Omental fat pad (tissue), 4 donors: ENCODE measurements around the gene AMER1. TPM values are rescaled to one million over a fixed set of nuclear protein-coding genes. Genes with fewer than 3 reads are reported as not detected.
"Not testable (repeated sequence)": the region's sequence is repeated elsewhere in the genome, so short reads cannot be mapped to it uniquely, and the experiment has no call there.

ENCODE experiments used
- ATAC-seq: fragments of 150-250 bp; one replicate; pipeline ENCODE4 v1.9.1; 2016; ENCODE audit warnings: mild to moderate bottlenecking, moderate library complexity; ENCODE audit not compliant: low FRiP score
- DNase-seq: peaks from one replicate; pipeline ENCODE4 v3.0.0-alpha.2; 2019; ENCODE audit warnings: low spot score
- CTCF ChIP-seq, 3 donors: fragments of 450-650 bp; IDR thresholded peaks; one replicate each; pipeline ENCODE4 v1.5.1; 2016 to 2017; ENCODE audit warnings: antibody characterized with exemption in 3 of 3, mild to moderate bottlenecking in 3 of 3, moderate library complexity in 2 of 3
- total RNA-seq, 4 donors: library from RNA; depleted of rRNA; stranded (reverse); fragments of >200 nt; gene quantifications; one replicate each; pipeline ENCODE4 v1.1.0, GENCODE V29; 2016

AMER1 gene
- 1 to 10 TPM; 2.4 to 6.1 (median 4.2) TPM for total RNA-seq

GRCh38 chrX:64205441-64205734, at the start of gene AMER1:
Gene AMER1, minus strand, starts transcription at chrX:64205708. Its CDS starts 12,422 bp downstream, at chrX:64193286.
- no peak for TF ChIP-seq CTCF (IDR thresholded peaks at IDR 0.05)
- peak; percentile 37 for ATAC-seq
- no peak for DNase-seq

- no peak for TF ChIP-seq CTCF (IDR thresholded peaks at IDR 0.05)
- DNase-seq (no peak), ATAC-seq (no peak)
These were observed 24.8 kb upstream of the AMER1 start, which contains the start of gene ASB12 for GRCh38 chrX:64230123-64230970. Gene ASB12, minus strand, starts transcription at chrX:64230607. Its CDS starts 4,957 bp downstream, at chrX:64225650.

GRCh38 chrX:64229154-64229553, 23.6 kb upstream of the AMER1 start:
- ATAC-seq (no peak), DNase-seq (no peak)
- TF ChIP-seq CTCF (IDR thresholded peaks at IDR 0.05), result no peak

- no peak for DNase-seq
- no peak for ATAC-seq
- TF ChIP-seq CTCF (IDR thresholded peaks at IDR 0.05), result no peak
These were observed 12.5 kb upstream of the AMER1 start for GRCh38 chrX:64218023-64218422.

- not testable (repeated sequence) for DNase-seq, ATAC-seq
These were observed 8.5 kb upstream of the AMER1 start for GRCh38 chrX:64213989-64214388.

GRCh38 chrX:64206556-64207162, 1.2 kb upstream of the AMER1 start:
- ATAC-seq (no peak), DNase-seq (no peak)
- TF ChIP-seq CTCF (IDR thresholded peaks at IDR 0.05), result no peak

GRCh38 chrX:64205735-64206501, 410 bp upstream of the AMER1 start:
- peak; percentile 90 for DNase-seq
- ATAC-seq, result peak; percentile 95
- TF ChIP-seq CTCF (IDR thresholded peaks at IDR 0.05), result no peak
